ENCODE results near the gene CRACR2A.

CRACR2A gene

GRCh38 chr12:3725388-3726115 lies 27.4 kb downstream of the CRACR2A start:
- DNase-seq (ENCODE audit: low read depth in 3 of 3) = no peak

- no peak for DNase-seq (ENCODE audit: low read depth in 3 of 3)
Observed at GRCh38 chr12:3723916-3724805, 28.7 kb downstream of the CRACR2A start.

GRCh38 chr12:3722368-3722767 lies 30.5 kb downstream of the CRACR2A start:
- DNase-seq (ENCODE audit: low read depth in 3 of 3) = no peak

GRCh38 chr12:3720772-3721171 lies 32.1 kb downstream of the CRACR2A start:
- no peak for DNase-seq (ENCODE audit: low read depth in 3 of 3)

GRCh38 chr12:3718100-3718499 lies 34.8 kb downstream of the CRACR2A start:
- DNase-seq (ENCODE audit: low read depth in 3 of 3) = no peak

- DNase-seq (ENCODE audit: low read depth in 3 of 3) = no peak
Observed at GRCh38 chr12:3717283-3717898, 35.5 kb downstream of the CRACR2A start.

- DNase-seq (ENCODE audit: low read depth in 3 of 3) = no peak
Observed at GRCh38 chr12:3715999-3716398, 36.9 kb downstream of the CRACR2A start.

- no peak for DNase-seq (ENCODE audit: low read depth in 3 of 3)
Observed at GRCh38 chr12:3713947-3714346, 39.0 kb downstream of the CRACR2A start.

- no peak for DNase-seq (ENCODE audit: low read depth in 3 of 3)
Observed at GRCh38 chr12:3713483-3713882, 39.4 kb downstream of the CRACR2A start.

- no peak for DNase-seq (ENCODE audit: low read depth in 3 of 3)
Observed at GRCh38 chr12:3712209-3712992, 40.5 kb downstream of the CRACR2A start.

GRCh38 chr12:3705354-3705675 lies 47.6 kb downstream of the CRACR2A start:
- no peak for DNase-seq (ENCODE audit: low read depth in 3 of 3)

- DNase-seq (ENCODE audit: low read depth in 3 of 3) = no peak
Observed at GRCh38 chr12:3704512-3705353, 48.2 kb downstream of the CRACR2A start.

GRCh38 chr12:3700861-3701260 lies 52.0 kb downstream of the CRACR2A start:
- DNase-seq (ENCODE audit: low read depth in 3 of 3) = no peak

- no peak for DNase-seq (ENCODE audit: low read depth in 3 of 3)
Observed at GRCh38 chr12:3698218-3698974, 54.5 kb downstream of the CRACR2A start.

- DNase-seq (ENCODE audit: low read depth in 3 of 3) = no peak
Observed at GRCh38 chr12:3697311-3697870, 55.5 kb downstream of the CRACR2A start.

- no peak for DNase-seq (ENCODE audit: low read depth in 3 of 3)
Observed at GRCh38 chr12:3694673-3695072, 58.2 kb downstream of the CRACR2A start.

- DNase-seq (ENCODE audit: low read depth in 3 of 3) = no peak
Observed at GRCh38 chr12:3692616-3693365, 60.1 kb downstream of the CRACR2A start.

- DNase-seq (ENCODE audit: low read depth in 3 of 3) = no peak
Observed at GRCh38 chr12:3686463-3686862, 66.4 kb downstream of the CRACR2A start.

GRCh38 chr12:3685830-3686229 lies 67.1 kb downstream of the CRACR2A start:
- no peak for DNase-seq (ENCODE audit: low read depth in 3 of 3)
